Sigmoid colon (tissue), 7 donors: ENCODE results near the gene WBP2. TPM values are rescaled to one million over a fixed set of nuclear protein-coding genes. Genes with fewer than 3 reads are reported as not detected.

ENCODE experiments used
- DNase-seq: peaks from one replicate; pipeline ENCODE4 v3.0.0-alpha.2; 2019
- H3K27ac ChIP-seq, 4 donors: fragments of 200-600 bp; sonication (generic); one replicate each; pipeline ENCODE4 v1.5.1; 2016 to 2019; ENCODE audit warnings: mild to moderate bottlenecking in 1 of 4
- H3K27me3 ChIP-seq, 3 donors: fragments of 200-600 bp; sonication (generic); one replicate each; pipeline ENCODE4 v1.5.1; 2019; ENCODE audit warnings: mild to moderate bottlenecking in 1 of 3
- H3K36me3 ChIP-seq, 4 donors: fragments of 200-600 bp; sonication (generic); one replicate each; pipeline ENCODE4 v1.5.1; 2016 to 2019
- H3K4me1 ChIP-seq, 4 donors: fragments of 200-600 bp; sonication (generic); one replicate each; pipeline ENCODE4 v1.5.1; 2017 to 2019
- H3K4me3 ChIP-seq, 4 donors: fragments of 200-600 bp; sonication (generic); one replicate each; pipeline ENCODE4 v1.5.1; 2017 to 2019; ENCODE audit warnings: mild to moderate bottlenecking in 2 of 4, moderate library complexity in 1 of 4
- H3K9me3 ChIP-seq, 4 donors: fragments of 200-600 bp in 3 of 4; sonication (generic) in 3 of 4; one replicate each; pipeline versions ENCODE4 v1.5.1 to v1.6.1; 2013 to 2019
- EP300 ChIP-seq, 4 donors: sonication (generic); formaldehyde crosslinking; IDR thresholded peaks; one replicate each; pipeline ENCODE4 v1.6.1; 2017; ENCODE audit warnings: antibody characterized with exemption in 4 of 4
- POLR2A ChIP-seq, 2 donors: fragments of 450-650 bp; IDR thresholded peaks; one replicate each; pipeline ENCODE4 v1.6.1; 2016; ENCODE audit warnings: antibody characterized with exemption in 2 of 2, mild to moderate bottlenecking in 2 of 2, moderate library complexity in 2 of 2
- POLR2AphosphoS5 ChIP-seq, 4 donors: sonication (generic); formaldehyde crosslinking; IDR thresholded peaks; one replicate each; pipeline ENCODE4 v1.6.1; 2017; ENCODE audit warnings: antibody characterized with exemption in 4 of 4
- WGBS, 2 donors: extraction: QIAGEN DNeasy Blood & Tissue Kit; methylation state at CpG; one replicate each; pipeline ENCODE4 v1.1.7; 2013; 5-methylcytosine and 5-hydroxymethylcytosine counted together
- intact Hi-C: fragments of 100-400 bp; cut with DNase I; formaldehyde crosslinking; loops from one replicate; pipeline ENCODE4 v1.15.1; 2023
- polyA plus RNA-seq, 3 donors: library from polyadenylated mRNA; stranded (reverse); fragments of 200-250 nt; gene quantifications; one replicate each; pipeline ENCODE4 v1.2.3, GENCODE V29; 2013
- total RNA-seq, 4 donors: library from RNA; depleted of rRNA; stranded (reverse); fragments of >200 nt; gene quantifications; one replicate each; pipeline ENCODE4 v1.1.0, GENCODE V29; 2016
- TF ChIP-seq, protein P1 (sequence below), 4 experiments: fragments of 450-650 bp in 3 of 4; fragments of 200-600 bp in 1 of 4; IDR thresholded peaks; one replicate each; pipeline ENCODE4 v1.5.1; 2016 to 2019; ENCODE audit warnings: antibody characterized with exemption in 4 of 4, mild to moderate bottlenecking in 3 of 4, moderate library complexity in 2 of 4
- donor health status: healthy with polysubstance abuse.
- donor health status: Bipolar disorder and iron deficiency.
- donor health status: healthy.

WBP2 gene
- total and polyA plus RNA-seq, 7 donors = 44.2 to 110 (median 73.1) TPM

DNA sequence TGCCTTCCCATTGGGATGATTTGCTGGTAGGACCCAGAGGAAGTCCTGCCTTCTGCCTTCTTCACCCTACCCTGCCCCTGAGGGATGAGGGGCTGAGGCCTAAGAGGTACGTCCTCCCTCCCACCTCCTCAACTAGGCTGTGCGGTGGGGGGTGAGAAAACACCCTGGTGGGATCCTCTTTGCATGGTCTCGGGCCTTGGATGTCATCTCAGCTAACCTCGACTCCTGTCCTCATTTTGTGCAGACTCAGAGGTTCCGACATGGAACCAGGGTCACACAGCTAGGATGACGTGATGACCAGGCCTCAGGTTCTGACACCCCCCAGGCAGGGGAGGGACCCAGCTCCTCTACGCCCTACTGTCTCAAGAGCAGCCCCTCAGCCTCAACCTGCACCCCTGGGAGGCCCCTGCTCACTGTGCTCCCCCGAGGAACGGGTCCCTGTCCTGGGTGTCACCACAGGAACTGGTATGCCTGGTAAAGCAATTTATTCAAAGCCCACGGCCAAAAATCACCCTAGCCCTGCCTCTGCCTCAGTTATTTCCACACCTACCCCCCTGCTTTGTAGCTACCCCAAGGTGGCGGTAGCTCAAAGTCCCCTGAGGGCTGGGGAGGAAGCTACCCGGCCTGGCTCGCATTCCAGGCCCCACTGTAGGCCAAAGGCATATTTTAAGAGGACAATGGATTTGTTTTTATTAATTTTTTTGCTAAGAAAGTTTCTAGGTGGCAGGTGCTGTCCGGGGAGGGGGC, 28.4 kb downstream of the WBP2 start:
- Histone ChIP-seq H3K27ac (peak overlapping the region; percentile 72 to 86 (median 85)), H3K27me3 (no peaks in the 10 kb centered on the region), H3K9me3 (no peaks in the 10 kb centered on the region), H3K36me3 (peaks cover 10 to 54% (median 14%) of the 10 kb centered on the region in 4 donors), H3K4me1 (peaks cover 0 to 22% (median 18%) of the 10 kb centered on the region in 4 donors), H3K4me3 (no peak overlapping the region)
- no peak for TF ChIP-seq POLR2AphosphoS5 (IDR thresholded peaks at IDR 0.05)
- no peak for TF ChIP-seq POLR2A (IDR thresholded peaks at IDR 0.05)
- TF ChIP-seq, protein P1, sequence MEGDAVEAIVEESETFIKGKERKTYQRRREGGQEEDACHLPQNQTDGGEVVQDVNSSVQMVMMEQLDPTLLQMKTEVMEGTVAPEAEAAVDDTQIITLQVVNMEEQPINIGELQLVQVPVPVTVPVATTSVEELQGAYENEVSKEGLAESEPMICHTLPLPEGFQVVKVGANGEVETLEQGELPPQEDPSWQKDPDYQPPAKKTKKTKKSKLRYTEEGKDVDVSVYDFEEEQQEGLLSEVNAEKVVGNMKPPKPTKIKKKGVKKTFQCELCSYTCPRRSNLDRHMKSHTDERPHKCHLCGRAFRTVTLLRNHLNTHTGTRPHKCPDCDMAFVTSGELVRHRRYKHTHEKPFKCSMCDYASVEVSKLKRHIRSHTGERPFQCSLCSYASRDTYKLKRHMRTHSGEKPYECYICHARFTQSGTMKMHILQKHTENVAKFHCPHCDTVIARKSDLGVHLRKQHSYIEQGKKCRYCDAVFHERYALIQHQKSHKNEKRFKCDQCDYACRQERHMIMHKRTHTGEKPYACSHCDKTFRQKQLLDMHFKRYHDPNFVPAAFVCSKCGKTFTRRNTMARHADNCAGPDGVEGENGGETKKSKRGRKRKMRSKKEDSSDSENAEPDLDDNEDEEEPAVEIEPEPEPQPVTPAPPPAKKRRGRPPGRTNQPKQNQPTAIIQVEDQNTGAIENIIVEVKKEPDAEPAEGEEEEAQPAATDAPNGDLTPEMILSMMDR (IDR thresholded peaks at IDR 0.05) = no peak
- TF ChIP-seq EP300 (IDR thresholded peaks at IDR 0.05) = no peak
- intact Hi-C loops = loop anchor here (1.0 to 10.0 kb wide), 3 partner anchors 41 to 258 kb away; no protein-coding TSS in a partner anchor
- WGBS, 2 donors = 75 to 80% methylated on average over 14 of the region's 14 CpGs
- no peak for DNase-seq

DNA sequence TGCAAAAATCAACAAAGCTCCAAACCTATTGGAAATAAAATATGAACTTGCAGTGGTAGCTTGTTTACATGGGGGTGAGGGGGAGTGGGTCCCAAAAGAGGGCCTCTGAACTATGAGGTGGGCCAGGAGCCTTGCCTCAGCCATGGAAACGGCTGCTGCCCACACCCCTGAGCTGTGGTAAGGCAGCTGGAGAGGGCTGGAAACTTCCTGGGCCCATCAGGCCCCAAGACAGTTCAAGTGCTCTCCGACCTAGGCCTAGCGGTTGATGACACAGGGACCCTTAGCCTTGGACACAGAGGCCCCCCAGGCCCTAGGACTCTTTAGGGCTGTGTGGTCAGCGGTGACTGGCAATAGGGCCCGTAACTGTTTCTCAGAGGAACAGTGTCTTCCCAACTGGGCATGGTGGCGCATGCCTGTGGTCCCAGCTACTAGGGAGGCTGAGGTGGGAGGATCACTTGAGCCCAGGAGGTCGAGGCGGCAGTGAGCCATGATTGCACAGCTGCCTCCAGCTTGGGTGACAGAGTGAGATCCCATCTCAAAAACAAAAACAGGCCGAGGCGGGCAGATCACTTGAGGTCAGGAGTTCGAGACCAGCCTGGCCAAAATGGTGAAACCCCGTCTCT, 29.3 kb downstream of the WBP2 start:
- H3K9me3 ChIP-seq = no peaks in the 10 kb centered on the region
- TF ChIP-seq POLR2A (IDR thresholded peaks at IDR 0.05) = no peak
- peaks cover 0 to 22% (median 18%) of the 10 kb centered on the region in 4 donors for H3K4me1 ChIP-seq
- DNase-seq = no peak
- 87 to 89% methylated on average over 12 of the region's 12 CpGs for WGBS, 2 donors
- peak overlapping the region in 2 of 4 donors; percentile 14 to 85 for H3K27ac ChIP-seq
- intact Hi-C loops = loop anchor here (5.0 to 10.0 kb wide), 2 partner anchors 64 to 259 kb away; no protein-coding TSS in a partner anchor
- H3K4me3 ChIP-seq = no peak overlapping the region
- H3K36me3 ChIP-seq = peaks cover 15 to 58% (median 18%) of the 10 kb centered on the region in 4 donors
- H3K27me3 ChIP-seq = no peaks in the 10 kb centered on the region

DNA sequence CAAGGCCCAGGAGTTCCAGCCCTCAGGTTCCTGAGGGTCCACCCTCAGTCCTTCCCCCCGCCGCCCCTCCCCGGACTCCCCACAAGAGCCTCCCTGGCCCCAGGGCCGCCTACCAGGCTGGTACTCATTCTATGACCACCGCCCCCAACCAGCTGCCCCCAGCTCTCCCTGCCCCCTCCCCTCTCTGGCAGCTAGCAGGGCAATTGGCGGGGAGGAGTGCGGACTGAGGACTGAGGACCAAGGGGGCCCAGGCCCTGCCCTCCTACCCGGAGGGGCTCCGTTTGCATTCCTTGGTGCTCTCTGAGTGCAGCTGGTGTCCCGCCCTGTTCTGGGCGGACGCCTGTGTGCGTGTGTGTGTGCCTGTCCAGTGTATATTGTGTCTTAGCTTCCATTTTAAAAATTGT, 30.0 kb downstream of the WBP2 start:
- peak overlapping the region in 3 of 4 donors; percentile 18 to 31 (median 25) for H3K27ac ChIP-seq
- H3K9me3 ChIP-seq = no peaks in the 10 kb centered on the region
- TF ChIP-seq POLR2AphosphoS5 (IDR thresholded peaks at IDR 0.05) = no peak
- DNase-seq = peak; percentile 57
- H3K27me3 ChIP-seq = no peaks in the 10 kb centered on the region
- peaks cover 0 to 22% (median 18%) of the 10 kb centered on the region in 4 donors for H3K4me1 ChIP-seq
- intact Hi-C loops = loop anchor here (5.0 to 10.0 kb wide), 2 partner anchors 63 to 260 kb away; no protein-coding TSS in a partner anchor
- H3K36me3 ChIP-seq = peaks cover 21 to 58% (median 25%) of the 10 kb centered on the region in 4 donors
- H3K4me3 ChIP-seq = no peak overlapping the region
- 90 to 92% methylated on average over 13 of the region's 13 CpGs for WGBS, 2 donors

DNA sequence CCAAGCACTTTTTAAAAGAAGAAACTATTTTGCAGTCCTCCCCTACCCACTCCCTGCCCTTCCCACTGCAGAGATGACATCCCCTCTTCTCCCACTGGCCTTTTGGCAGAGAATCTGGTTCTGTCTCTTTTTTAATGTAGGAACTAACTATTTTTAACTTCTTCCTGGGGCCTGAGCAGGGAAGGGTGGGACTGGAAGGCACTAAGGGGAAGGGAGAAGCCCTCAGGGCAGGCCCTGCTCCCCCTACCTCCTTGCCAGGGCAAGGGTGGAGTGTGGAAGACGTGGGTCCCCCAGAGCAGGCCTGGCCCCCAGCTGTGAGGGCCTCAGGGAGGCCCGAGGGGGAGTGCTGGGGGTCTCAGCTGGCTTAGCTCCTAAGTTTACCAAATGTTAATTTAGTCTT, 30.5 kb downstream of the WBP2 start:
- H3K27ac ChIP-seq = peak overlapping the region in 3 of 4 donors; percentile 18 to 31 (median 25)
- H3K9me3 ChIP-seq = no peaks in the 10 kb centered on the region
- TF ChIP-seq, protein P1 (IDR thresholded peaks at IDR 0.05) = no peak
- 69 to 78% methylated on average over 2 of the region's 2 CpGs for WGBS, 2 donors
- H3K4me1 ChIP-seq = peaks cover 0 to 22% (median 18%) of the 10 kb centered on the region in 4 donors
- intact Hi-C loops = loop anchor here (5.0 to 10.0 kb wide), 2 partner anchors 62 to 260 kb away; no protein-coding TSS in a partner anchor
- no peak overlapping the region for H3K4me3 ChIP-seq
- H3K27me3 ChIP-seq = no peaks in the 10 kb centered on the region
- peaks cover 26 to 61% (median 30%) of the 10 kb centered on the region in 4 donors for H3K36me3 ChIP-seq
- no peak for DNase-seq

DNA sequence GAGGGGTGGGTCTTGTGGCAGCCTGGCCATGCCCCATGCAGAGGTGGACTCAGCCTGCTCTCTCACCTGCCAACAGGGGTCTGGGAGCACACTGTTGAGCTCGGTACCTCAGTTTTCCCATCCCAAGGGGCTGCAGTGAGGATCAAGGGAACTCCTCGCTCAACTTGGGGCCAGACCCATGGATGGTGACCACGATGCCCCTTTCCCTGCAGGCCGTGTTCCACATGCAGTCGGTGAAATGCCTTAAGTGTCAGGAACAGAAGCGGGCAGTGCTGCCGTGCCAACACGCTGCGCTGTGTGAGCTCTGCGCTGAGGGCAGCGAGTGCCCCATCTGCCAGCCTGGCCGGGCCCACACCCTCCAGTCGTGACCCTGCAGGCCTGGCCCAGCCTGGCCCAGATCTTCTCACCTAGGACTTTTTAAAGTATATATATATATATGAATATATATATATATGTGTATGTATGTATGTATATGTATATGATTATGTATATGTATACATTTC, 31.0 kb downstream of the WBP2 start:
- Histone ChIP-seq H3K27ac (peak overlapping the region in 1 of 4 donors; percentile 31), H3K27me3 (no peaks in the 10 kb centered on the region), H3K4me3 (no peak overlapping the region), H3K9me3 (no peaks in the 10 kb centered on the region), H3K36me3 (peaks cover 31 to 66% (median 36%) of the 10 kb centered on the region in 4 donors), H3K4me1 (peaks cover 0 to 22% (median 18%) of the 10 kb centered on the region in 4 donors)
- WGBS, 2 donors = 94 to 96% methylated on average over 13 of the region's 13 CpGs
- no peak for TF ChIP-seq EP300 (IDR thresholded peaks at IDR 0.05)
- TF ChIP-seq POLR2A (IDR thresholded peaks at IDR 0.05) = no peak
- intact Hi-C loops = loop anchor here (10.0 kb wide), 1 partner anchor 261 kb away; no protein-coding TSS in a partner anchor
- DNase-seq = no peak
